ENCODE measurements around the gene MAB21L3.

MAB21L3 gene

DNA sequence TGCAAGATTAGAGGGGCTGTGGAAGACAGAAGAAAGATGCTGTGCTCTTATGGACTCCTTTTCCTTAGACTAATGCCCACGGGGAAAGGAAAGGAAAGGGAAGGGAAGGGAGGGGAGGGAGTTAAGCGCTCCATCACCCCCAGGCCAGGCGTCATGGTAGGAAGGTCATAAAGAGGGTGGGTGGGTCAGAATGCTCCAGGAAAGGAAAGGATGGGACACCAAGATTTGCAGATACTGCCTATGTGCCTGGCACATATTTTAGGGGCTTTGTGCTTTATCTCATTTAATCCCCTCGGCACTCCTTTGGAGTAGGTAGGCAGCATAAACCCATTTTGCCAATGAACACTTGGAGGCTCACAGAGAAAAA is 41.4 kb downstream of the MAB21L3 start:
- TF ChIP-seq CTCF (IDR thresholded peaks at IDR 0.05) (no peak), ZFX (IDR thresholded peaks at IDR 0.05; ENCODE audit: borderline replicate concordance) (no peak)
- peak overlapping the region; percentile 66 for H3K27ac ChIP-seq

GRCh38 chr1:116152950-116153691 is 41.9 kb downstream of the MAB21L3 start:
- TF ChIP-seq ZFX (IDR thresholded peaks at IDR 0.05; ENCODE audit: borderline replicate concordance) (no peak), CTCF (IDR thresholded peaks at IDR 0.05) (no peak)
- H3K27ac ChIP-seq = peak overlapping the region; percentile 66

- TF ChIP-seq ZFX (IDR thresholded peaks at IDR 0.05; ENCODE audit: borderline replicate concordance) = no peak
- no peak for TF ChIP-seq CTCF (IDR thresholded peaks at IDR 0.05)
- H3K27ac ChIP-seq = peak overlapping the region; percentile 66
Measured at GRCh38 chr1:116153692-116154031, 42.5 kb downstream of the MAB21L3 start.

DNA sequence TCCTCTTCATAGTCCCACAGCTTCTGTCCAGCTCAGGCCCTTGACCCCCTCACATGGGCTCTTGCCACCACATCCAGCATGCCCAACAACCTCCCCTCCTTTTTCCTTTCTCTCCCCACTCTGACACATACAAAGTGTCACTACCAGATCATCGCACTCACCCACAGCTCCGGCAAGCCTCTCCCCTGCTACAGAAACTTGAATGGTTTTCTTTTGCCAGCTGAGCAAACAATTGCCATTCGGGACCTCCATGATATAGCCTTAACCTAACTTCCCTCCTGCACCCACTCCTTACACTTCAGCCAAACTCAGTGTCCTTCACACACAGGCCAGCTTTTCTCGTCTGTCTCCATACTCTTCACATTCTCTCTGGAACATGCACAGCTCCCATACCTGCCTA is 43.3 kb downstream of the MAB21L3 start:
- no peak for TF ChIP-seq CTCF (IDR thresholded peaks at IDR 0.05)
- no peak for TF ChIP-seq ZFX (IDR thresholded peaks at IDR 0.05; ENCODE audit: borderline replicate concordance)

GRCh38 chr1:116157096-116157495 is 45.9 kb downstream of the MAB21L3 start:
- H3K27ac ChIP-seq = no peak overlapping the region
- no peak for TF ChIP-seq ZFX (IDR thresholded peaks at IDR 0.05; ENCODE audit: borderline replicate concordance)
- TF ChIP-seq CTCF (IDR thresholded peaks at IDR 0.05) = no peak

More for the DNA sequence above, 43.3 kb downstream of the MAB21L3 start:
- H3K27ac ChIP-seq = peak overlapping the region; percentile 66; the same call in 1 of the 2 replicates

- TF ChIP-seq ZFX (IDR thresholded peaks at IDR 0.05; ENCODE audit: borderline replicate concordance) = no peak
- no peak for TF ChIP-seq CTCF (IDR thresholded peaks at IDR 0.05)
- no peak overlapping the region for H3K27ac ChIP-seq
Measured at GRCh38 chr1:116159177-116159576, 48.0 kb downstream of the MAB21L3 start.

GRCh38 chr1:116159611-116160010 is 48.4 kb downstream of the MAB21L3 start:
- H3K27ac ChIP-seq = no peak overlapping the region
- TF ChIP-seq CTCF (IDR thresholded peaks at IDR 0.05) (no peak), ZFX (IDR thresholded peaks at IDR 0.05; ENCODE audit: borderline replicate concordance) (no peak)

Data from 22Rv1 (cell line).